ENCODE data around the gene MAN1A1.

Gene MAN1A1

DNA sequence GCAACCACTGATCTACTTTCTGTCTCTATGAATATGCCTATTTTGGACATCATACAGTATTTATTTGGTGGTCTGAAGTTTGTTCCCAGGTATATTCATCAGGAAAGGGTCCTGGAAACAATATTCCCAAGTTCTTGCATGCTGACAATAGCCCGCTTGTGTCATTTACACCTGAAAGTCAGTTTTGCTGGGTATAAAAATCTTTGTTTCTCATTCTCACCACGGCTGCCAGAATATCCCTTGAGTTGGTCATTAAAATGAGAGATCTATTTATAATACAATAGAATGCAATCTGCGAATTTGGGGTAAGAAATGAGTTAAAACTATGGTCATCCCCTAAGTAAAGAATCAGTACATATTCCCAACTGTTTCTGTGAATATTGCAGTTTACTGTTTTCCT lies 79.0 kb downstream of the MAN1A1 start:
- DNase-seq (ENCODE audit: low spot score), result no peak

DNA sequence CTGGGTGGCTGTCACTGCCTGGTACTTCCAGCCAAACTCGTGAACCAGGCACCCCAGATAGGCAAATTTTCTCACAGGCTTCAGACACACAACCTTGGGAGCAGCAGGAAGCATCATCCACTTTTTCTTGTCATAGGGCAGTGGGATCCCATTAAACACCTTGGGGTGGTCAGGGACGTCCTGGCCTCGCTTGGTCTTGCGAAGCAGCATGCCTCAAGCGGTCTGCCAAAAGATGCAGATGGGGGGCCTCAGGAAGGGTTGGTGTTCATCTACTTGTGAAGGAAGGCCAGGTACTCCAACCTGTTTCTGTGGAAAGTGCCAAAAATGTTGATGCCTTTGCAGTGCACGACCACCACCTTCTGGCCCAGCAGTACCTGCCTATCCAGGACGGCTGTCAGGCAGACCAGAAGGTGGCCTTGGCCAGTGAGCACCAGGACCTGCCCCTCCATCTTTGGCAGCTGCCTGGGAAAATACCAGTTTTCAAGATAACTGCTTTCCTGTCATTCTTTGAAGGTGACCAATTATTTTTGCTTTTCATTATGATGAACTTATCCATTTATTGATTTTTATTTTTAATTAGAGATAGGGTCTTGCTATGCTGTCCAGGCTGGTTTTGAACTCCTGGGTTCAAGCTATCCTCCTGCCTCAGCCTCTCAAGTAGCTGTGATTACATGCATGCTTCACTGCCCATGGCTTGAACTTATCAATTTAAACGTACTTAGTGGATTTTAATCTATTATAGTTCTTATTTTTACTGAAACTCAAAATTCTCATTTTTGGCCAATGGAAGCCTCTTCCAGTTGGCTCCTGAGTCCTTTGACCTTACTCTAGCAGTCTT lies 80.1 kb downstream of the MAN1A1 start:
- DNase-seq (ENCODE audit: low spot score), result no peak

DNA sequence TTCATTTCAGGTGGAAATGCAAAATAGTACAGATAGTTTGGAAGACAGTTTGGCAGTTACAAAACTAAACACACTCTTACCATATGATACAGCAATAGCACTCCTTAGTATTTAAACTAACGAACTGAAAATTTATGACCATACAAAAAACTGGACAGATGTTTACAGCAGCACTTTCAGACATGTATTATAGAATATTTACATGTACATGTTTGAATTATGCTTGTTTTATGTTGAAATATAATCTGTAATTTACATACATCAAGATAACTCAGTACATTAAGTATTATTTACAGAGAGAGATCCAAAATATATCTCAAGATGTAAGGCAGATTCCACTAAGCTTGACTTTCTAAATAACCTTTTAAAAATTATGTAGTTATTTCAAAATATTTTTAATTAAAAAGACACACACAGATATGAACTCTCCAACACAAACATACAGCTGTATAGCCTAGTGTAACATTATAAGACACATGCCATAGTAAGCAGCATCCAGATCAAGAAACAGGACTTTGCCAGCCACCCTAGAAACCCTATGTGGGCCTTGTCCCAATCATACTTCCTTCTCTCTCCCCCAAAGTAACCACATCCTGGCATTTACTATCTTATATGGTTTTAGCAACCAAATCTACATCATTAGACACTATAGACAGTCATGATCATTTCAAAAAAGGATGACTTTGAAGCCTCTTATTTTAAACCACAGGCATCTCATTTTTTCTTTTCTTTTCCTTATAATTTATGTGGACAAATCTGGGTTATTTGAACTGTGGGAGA lies 82.2 kb downstream of the MAN1A1 start:
- DNase-seq (ENCODE audit: low spot score), result no peak

GRCh38 chr6:119264854-119265397 lies 84.6 kb downstream of the MAN1A1 start:
- no peak for DNase-seq (ENCODE audit: low spot score)

GRCh38 chr6:119262612-119263011 lies 86.9 kb downstream of the MAN1A1 start:
- DNase-seq (ENCODE audit: low spot score), result no peak

DNA sequence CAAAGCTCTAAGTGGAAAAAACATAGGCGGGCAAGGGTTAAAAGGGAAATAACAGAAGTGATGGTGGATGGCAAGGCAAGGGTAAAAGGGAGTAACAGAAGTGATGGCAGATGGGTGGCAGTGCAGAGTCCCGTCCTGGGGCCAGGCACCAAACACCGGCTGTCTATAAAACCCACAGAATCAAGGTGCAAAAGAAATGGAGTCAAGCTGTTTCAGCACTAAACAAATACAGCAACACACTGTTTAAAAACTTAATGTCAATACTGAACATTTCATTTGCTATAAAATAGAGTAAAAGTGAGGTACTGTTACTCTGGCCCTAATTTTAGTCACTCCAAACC lies 87.6 kb downstream of the MAN1A1 start:
- DNase-seq (ENCODE audit: low spot score), result no peak

GRCh38 chr6:119259027-119259426 lies 90.5 kb downstream of the MAN1A1 start:
- DNase-seq (ENCODE audit: low spot score), result no peak

DNA sequence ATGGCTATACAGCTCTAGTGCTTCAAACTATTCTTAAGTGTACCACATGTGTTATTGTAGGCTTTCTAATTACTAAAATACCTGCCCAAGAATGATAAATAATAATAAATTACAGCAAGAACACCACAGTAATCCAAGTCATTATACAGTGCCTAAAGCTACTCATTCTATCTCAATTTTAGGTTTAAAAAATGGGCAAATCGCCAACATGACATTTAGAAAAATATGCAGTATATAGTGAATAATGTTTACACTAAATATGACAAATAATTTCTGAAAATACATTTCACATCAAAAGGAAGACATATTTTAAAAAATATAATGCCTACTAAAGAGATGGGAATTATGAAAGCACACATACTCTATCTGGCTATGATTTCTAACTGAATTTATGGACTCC lies 91.8 kb downstream of the MAN1A1 start:
- DNase-seq (ENCODE audit: low spot score), result no peak

DNA sequence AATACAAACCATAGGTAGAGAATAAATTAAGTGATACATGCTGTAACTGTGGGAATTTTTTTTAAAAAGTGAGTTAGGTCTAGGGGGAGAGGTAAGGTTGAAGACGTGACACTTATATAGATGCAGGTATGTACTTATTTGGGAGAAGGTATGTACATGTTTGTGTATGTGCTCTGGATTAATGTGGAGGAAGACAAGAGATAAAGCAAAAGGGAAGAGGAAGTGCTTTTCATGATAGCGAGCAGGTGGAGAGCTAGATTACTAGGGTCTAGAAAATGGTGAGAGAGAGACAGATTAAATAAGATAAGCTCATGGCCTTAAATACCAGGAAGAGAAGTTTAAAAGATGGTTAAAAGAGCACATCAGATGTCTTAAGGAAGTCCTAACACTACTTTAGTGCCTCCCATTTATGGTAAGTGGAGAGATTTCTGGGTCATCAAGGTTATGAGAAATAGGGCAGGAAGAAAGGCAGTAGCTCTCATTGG lies 92.5 kb downstream of the MAN1A1 start:
- no peak for DNase-seq (ENCODE audit: low spot score)

DNA sequence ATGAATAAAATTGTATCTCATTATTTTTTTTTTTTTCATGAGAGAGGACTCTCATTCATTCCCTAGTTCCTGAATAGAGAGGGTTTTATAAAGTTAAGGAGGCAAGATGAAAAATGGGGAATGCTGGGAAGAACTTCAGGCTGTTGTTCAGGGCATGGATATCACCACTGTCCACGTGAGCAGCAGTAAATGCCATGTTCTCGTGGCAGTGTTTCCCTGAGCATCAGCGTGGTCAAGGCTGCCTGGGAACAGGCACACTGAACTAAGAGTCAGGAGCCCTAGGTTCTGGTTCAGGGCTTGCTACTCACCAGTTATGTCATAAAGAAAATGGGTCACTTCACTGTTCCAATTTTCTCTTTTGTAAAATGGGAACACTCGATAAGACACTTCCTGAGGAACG lies 93.2 kb downstream of the MAN1A1 start:
- no peak for DNase-seq (ENCODE audit: low spot score)

DNA sequence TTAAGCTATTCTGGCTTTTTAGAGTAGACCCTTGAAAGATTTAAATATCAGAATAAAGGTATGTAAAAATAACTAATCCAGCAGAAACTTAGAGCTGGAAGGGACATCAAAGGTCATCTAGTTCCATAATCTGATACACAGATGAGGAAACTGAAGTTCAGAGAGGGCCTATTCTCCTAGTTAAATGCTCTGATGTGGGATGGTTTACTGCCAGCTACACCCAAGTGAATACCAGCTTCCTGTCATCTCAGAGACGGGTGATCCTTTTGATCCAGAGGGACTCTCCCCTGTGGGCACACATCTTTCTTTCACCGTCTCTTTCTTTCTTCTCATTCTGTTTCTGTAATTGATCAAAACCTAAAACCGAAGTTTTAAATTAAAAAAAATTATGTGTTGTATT lies 94.1 kb downstream of the MAN1A1 start:
- DNase-seq (ENCODE audit: low spot score), result no peak

DNA sequence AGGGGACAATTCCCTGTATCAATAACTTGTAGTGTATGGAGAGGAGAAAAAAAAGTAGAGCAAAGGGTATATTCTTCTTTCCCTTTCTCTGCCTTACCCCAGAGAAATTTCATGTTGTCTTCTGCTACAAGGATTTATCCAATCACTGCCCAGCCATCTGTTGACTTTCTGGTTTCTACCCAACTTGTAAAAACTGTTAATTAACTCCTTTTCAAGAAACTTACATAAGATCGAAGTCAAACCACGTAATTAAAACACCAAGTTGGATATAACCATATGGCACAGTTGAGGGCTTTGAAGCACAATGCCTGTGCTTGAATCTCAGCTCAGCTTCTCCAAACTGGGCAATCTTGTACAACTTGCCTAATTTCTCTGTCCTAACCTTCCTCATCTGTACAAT lies 99.5 kb downstream of the MAN1A1 start:
- DNase-seq (ENCODE audit: low spot score), result no peak

GRCh38 chr6:119249319-119249718 lies 100.2 kb downstream of the MAN1A1 start:
- DNase-seq (ENCODE audit: low spot score), result no peak

DNA sequence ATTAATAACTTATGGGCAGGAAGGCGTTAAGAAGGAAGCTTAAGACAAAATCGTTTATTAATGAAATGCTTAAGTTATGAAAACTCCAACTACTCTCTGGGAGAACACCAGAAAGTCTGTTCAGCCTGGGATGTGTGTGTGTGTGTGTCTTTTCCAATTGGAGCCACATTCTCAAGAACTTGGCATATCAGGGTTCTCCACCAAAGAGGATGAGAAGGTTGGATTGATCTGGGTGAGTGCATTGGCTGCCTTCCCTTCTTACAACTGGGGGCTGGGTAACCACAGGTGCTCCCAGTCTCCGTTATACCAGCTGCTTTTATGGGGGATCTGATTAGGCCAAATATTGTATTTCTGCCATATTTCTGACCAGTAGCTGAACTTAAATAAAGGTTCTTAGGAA lies 102.1 kb downstream of the MAN1A1 start:
- no peak for DNase-seq (ENCODE audit: low spot score)

- no peak for DNase-seq (ENCODE audit: low spot score)
Observed at GRCh38 chr6:119243657-119244056, 105.9 kb downstream of the MAN1A1 start.

GRCh38 chr6:119243037-119243436 lies 106.5 kb downstream of the MAN1A1 start:
- no peak for DNase-seq (ENCODE audit: low spot score)

- DNase-seq (ENCODE audit: low spot score), result no peak
Observed at GRCh38 chr6:119241540-119242309, 107.8 kb downstream of the MAN1A1 start.

GRCh38 chr6:119241111-119241465 lies 108.5 kb downstream of the MAN1A1 start:
- DNase-seq (ENCODE audit: low spot score), result no peak

GRCh38 chr6:119240257-119241110 lies 109.1 kb downstream of the MAN1A1 start:
- DNase-seq (ENCODE audit: low spot score), result no peak

DNA sequence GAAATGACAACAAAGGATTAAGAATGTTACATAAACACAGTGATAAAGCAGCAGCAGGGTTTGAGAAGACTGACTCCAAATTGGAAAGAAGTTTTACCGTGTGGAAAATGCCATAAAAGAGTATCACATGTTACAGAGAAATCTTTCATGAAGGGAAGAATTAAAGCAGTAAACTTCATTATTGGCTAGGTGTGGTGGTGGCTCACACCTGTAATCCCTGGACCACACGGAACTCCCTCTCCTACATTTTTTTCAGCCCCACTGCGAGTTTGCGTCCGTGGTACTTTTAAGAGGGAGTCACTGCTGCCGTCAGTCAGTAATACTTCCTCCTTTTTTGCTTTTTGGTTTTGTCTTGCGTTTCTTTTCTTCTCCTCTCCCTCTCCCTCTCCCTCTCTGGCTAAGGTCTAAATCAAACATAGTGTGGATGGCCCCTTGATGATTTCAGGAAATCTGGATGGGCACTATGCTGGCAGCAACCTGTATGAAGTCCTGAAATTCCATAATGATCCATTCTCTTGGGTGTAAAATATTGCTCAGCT lies 112.3 kb downstream of the MAN1A1 start:
- DNase-seq (ENCODE audit: low spot score), result no peak

GRCh38 chr6:119234941-119235340 lies 114.6 kb downstream of the MAN1A1 start:
- DNase-seq (ENCODE audit: low spot score), result no peak

Data from SK-N-DZ (cell line).